HepG2 (cell line): Measurements from ENCODE around the gene MCF2L. TPM values are rescaled to one million over a fixed set of nuclear protein-coding genes. Genes with fewer than 3 reads are reported as not detected.

Experiments used
- AGO2 ChIP-seq: fragments of 200-400 bp; formaldehyde crosslinking; optimal IDR thresholded peaks from 2 replicates; pipeline ENCODE3; 2017; ENCODE audit warnings: mild to moderate bottlenecking, low read depth, low read length, moderate library complexity
- BORCS8-MEF2B ChIP-seq: sonication (generic); formaldehyde crosslinking; IDR thresholded peaks from 2 replicates; pipeline ENCODE4 v1.8.0; 2022; ENCODE audit warnings: mild to moderate bottlenecking, missing genetic modification reagents
- CEBPG ChIP-seq: IDR thresholded peaks from 2 replicates; pipeline ENCODE4 v1.6.1; 2016
- HMGXB4 ChIP-seq, 2 experiments: sonication (generic) in 1 of 2; formaldehyde crosslinking in 1 of 2; IDR thresholded peaks; 2 replicates each; pipeline versions ENCODE4 v1.4.0 to v1.6.1; 2018 to 2020; ENCODE audit warnings: missing genetic modification reagents in 2 of 2, borderline replicate concordance in 1 of 2, low read depth in 1 of 2, mild to moderate bottlenecking in 1 of 2, missing biosample characterization in 1 of 2
- ISL2 ChIP-seq: sonication (generic); formaldehyde crosslinking; IDR thresholded peaks from 2 replicates; pipeline ENCODE4 v1.5.0; 2020; ENCODE audit warnings: missing genetic modification reagents
- JUND ChIP-seq: sonication (generic); formaldehyde crosslinking; IDR thresholded peaks from 2 replicates; pipeline ENCODE4 v1.8.0; 2022; ENCODE audit warnings: mild to moderate bottlenecking, missing genetic modification reagents
- KLF11 ChIP-seq: IDR thresholded peaks from 2 replicates; pipeline ENCODE4 v1.6.1; 2016; ENCODE audit warnings: missing compliant biosample characterization
- KMT2B ChIP-seq: IDR thresholded peaks from 2 replicates; pipeline ENCODE4 v1.6.1; 2016; ENCODE audit warnings: missing genetic modification reagents, missing compliant biosample characterization
- NONO ChIP-seq, 2 experiments: fragments of 450-650 bp in 1 of 2; sonication (generic) in 1 of 2; formaldehyde crosslinking in 1 of 2; IDR thresholded peaks in 1 of 2; conservative IDR thresholded peaks in 1 of 2; 2 replicates each; pipeline versions ENCODE4 v1.6.1 to v1.8.0; 2017 to 2022; ENCODE audit warnings: mild to moderate bottlenecking in 1 of 2, missing genetic modification reagents in 1 of 2, moderate library complexity in 1 of 2
- SRSF9 ChIP-seq: fragments of 200-400 bp; formaldehyde crosslinking; IDR thresholded peaks from 2 replicates; pipeline ENCODE4 v1.6.1; 2018; ENCODE audit warnings: borderline replicate concordance, mild to moderate bottlenecking, low read depth, low read length; ENCODE audit not compliant: insufficient read depth, poor library complexity, severe bottlenecking
- TEAD3 ChIP-seq: optimal IDR thresholded peaks from 2 replicates; pipeline ENCODE3; 2016; ENCODE audit warnings: borderline replicate concordance
- THYN1 ChIP-seq: sonication (generic); formaldehyde crosslinking; IDR thresholded peaks from 2 replicates; pipeline ENCODE4 v1.8.1; 2023; ENCODE audit warnings: low read depth, mild to moderate bottlenecking, moderate library complexity, missing genetic modification reagents, borderline replicate concordance
- ZFX ChIP-seq: sonication (generic); formaldehyde crosslinking; IDR thresholded peaks from 2 replicates; pipeline ENCODE4 v1.4.0; 2020; ENCODE audit warnings: mild to moderate bottlenecking, low read depth, missing genetic modification reagents, moderate library complexity
- ZNF292 ChIP-seq: sonication (generic); formaldehyde crosslinking; IDR thresholded peaks from 2 replicates; pipeline ENCODE4 v1.8.1; 2022; ENCODE audit warnings: mild to moderate bottlenecking, low read depth, missing genetic modification reagents, borderline replicate concordance
- ZNF614 ChIP-seq: IDR thresholded peaks from 2 replicates; pipeline ENCODE4 v1.6.1; 2018; ENCODE audit warnings: missing biosample characterization, missing genetic modification reagents, inconsistent platforms, borderline replicate concordance
- polyA plus RNA-seq, 8 experiments: library from polyadenylated mRNA; depleted of rRNA in 3 of 8; stranded (reverse) in 7 of 8; unstranded in 1 of 8; fragments of >200 nt; fragmentation: Illumina TruSeq in 4 of 8; extraction: Trizol in 4 of 8; gene quantifications; 2 replicates each; pipeline versions ENCODE4 v1.2.1 to v1.2.3, GENCODE V29; 2011 to 2016; ENCODE audit warnings: low read depth in 4 of 8, missing spikeins in 1 of 8, mixed read lengths in 1 of 8; ENCODE audit not compliant: insufficient read depth in 1 of 8
- total RNA-seq, 5 experiments: library from RNA; depleted of rRNA; stranded (reverse); fragments of >200 nt; fragmentation: Illumina TruSeq; extraction: Trizol; gene quantifications; 2 replicates each; pipeline ENCODE4 v1.2.3, GENCODE V29; 2016; ENCODE audit warnings: low read depth in 1 of 5
- TF ChIP-seq, protein P1 (sequence below): sonication (generic); formaldehyde crosslinking; IDR thresholded peaks from 2 replicates; pipeline ENCODE4 v1.4.0; 2020; ENCODE audit warnings: mild to moderate bottlenecking, missing genetic modification reagents
- TF ChIP-seq, protein P2 (sequence below): IDR thresholded peaks from 2 replicates; pipeline ENCODE4 v1.6.1; 2016; ENCODE audit warnings: low read depth, control low read depth
- TF ChIP-seq, protein P3 (sequence below): IDR thresholded peaks from 2 replicates; pipeline ENCODE4 v1.6.1; 2018; ENCODE audit warnings: missing genetic modification reagents, mild to moderate bottlenecking, missing compliant biosample characterization

MCF2L gene
- total and polyA plus RNA-seq, 2 of the 13 experiments (the other 11 are each of a cell fraction or from before 2014, with no cell fraction given): 19.4 to 28.4 TPM

- TF ChIP-seq, protein P1, sequence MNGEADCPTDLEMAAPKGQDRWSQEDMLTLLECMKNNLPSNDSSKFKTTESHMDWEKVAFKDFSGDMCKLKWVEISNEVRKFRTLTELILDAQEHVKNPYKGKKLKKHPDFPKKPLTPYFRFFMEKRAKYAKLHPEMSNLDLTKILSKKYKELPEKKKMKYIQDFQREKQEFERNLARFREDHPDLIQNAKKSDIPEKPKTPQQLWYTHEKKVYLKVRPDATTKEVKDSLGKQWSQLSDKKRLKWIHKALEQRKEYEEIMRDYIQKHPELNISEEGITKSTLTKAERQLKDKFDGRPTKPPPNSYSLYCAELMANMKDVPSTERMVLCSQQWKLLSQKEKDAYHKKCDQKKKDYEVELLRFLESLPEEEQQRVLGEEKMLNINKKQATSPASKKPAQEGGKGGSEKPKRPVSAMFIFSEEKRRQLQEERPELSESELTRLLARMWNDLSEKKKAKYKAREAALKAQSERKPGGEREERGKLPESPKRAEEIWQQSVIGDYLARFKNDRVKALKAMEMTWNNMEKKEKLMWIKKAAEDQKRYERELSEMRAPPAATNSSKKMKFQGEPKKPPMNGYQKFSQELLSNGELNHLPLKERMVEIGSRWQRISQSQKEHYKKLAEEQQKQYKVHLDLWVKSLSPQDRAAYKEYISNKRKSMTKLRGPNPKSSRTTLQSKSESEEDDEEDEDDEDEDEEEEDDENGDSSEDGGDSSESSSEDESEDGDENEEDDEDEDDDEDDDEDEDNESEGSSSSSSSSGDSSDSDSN (CRISPR knock-in tag): peak; percentile 81
- TF ChIP-seq, protein P2, sequence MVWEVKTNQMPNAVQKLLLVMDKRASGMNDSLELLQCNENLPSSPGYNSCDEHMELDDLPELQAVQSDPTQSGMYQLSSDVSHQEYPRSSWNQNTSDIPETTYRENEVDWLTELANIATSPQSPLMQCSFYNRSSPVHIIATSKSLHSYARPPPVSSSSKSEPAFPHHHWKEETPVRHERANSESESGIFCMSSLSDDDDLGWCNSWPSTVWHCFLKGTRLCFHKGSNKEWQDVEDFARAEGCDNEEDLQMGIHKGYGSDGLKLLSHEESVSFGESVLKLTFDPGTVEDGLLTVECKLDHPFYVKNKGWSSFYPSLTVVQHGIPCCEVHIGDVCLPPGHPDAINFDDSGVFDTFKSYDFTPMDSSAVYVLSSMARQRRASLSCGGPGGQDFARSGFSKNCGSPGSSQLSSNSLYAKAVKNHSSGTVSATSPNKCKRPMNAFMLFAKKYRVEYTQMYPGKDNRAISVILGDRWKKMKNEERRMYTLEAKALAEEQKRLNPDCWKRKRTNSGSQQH (CRISPR knock-in tag): peak; percentile 75
- TF ChIP-seq SRSF9 (no peak), AGO2 (peak; percentile 35), KMT2B (CRISPR knock-in tag) (0 out of 2 replicates have a peak, but pooled peaks have one; percentile 31), KLF11 (no peak), BORCS8-MEF2B (CRISPR knock-in tag) (peak; percentile 62), TEAD3 (peak; percentile 60), CEBPG (peak; percentile 53; the same call in 1 of the 2 replicates), HMGXB4 (CRISPR knock-in tag; IDR thresholded peaks at IDR 0.05; ENCODE audit: borderline replicate concordance in 1 of 2, low read depth in 1 of 2) (0 out of 4 replicates have a peak, but pooled peaks of 1 of the 2 experiments have one; percentile 20), NONO (IDR thresholded peaks at IDR 0.05) (no peak), NONO (CRISPR knock-in tag; conservative IDR thresholded peaks at IDR 0.05) (peak; percentile 65; the same call in 1 of the 2 replicates), THYN1 (CRISPR knock-in tag) (peak; percentile 56; the same call in 1 of the 2 replicates), ZNF614 (CRISPR knock-in tag) (0 out of 2 replicates have a peak, but pooled peaks have one; percentile 39), JUND (CRISPR knock-in tag) (no peak), ISL2 (peak; percentile 16; the same call in 1 of the 2 replicates), ZFX (CRISPR knock-in tag) (peak; percentile 64), ZNF292 (peak; percentile 51; the same call in 1 of the 2 replicates)
- TF ChIP-seq, protein P3, sequence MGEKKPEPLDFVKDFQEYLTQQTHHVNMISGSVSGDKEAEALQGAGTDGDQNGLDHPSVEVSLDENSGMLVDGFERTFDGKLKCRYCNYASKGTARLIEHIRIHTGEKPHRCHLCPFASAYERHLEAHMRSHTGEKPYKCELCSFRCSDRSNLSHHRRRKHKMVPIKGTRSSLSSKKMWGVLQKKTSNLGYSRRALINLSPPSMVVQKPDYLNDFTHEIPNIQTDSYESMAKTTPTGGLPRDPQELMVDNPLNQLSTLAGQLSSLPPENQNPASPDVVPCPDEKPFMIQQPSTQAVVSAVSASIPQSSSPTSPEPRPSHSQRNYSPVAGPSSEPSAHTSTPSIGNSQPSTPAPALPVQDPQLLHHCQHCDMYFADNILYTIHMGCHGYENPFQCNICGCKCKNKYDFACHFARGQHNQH (CRISPR knock-in tag): peak; percentile 39; the same call in 1 of the 2 replicates
Observed at GRCh38 chr13:113023694-113024430, 54.8 kb downstream of the MCF2L start (continued).
